K562 (cell line): Measurements from ENCODE around the gene BAZ2A. TPM values are rescaled to one million over a fixed set of nuclear protein-coding genes. Genes with fewer than 3 reads are reported as not detected.

ENCODE experiments used
- ADNP ChIP-seq: fragments of 200-800 bp; sonication (Bioruptor generic); IDR thresholded peaks from 2 replicates; pipeline ENCODE4 v1.6.1; 2016; ENCODE audit warnings: missing genetic modification characterization, missing compliant biosample characterization
- EP400 ChIP-seq: fragments of 450-650 bp; IDR thresholded peaks from 2 replicates; pipeline ENCODE4 v1.6.1; 2017; ENCODE audit warnings: antibody characterized with exemption, mild to moderate bottlenecking, moderate library complexity
- FOXA1 ChIP-seq: fragments of 450-650 bp; IDR thresholded peaks from 2 replicates; pipeline ENCODE4 v1.6.1; 2016; ENCODE audit warnings: mild to moderate bottlenecking, borderline replicate concordance
- HNRNPH1 ChIP-seq: fragments of 200-400 bp; formaldehyde crosslinking; optimal IDR thresholded peaks from 2 replicates; pipeline ENCODE3; 2017; ENCODE audit warnings: low read depth, mild to moderate bottlenecking, low read length, moderate library complexity
- L3MBTL2 ChIP-seq: fragments of 450-650 bp; IDR thresholded peaks from 2 replicates; pipeline ENCODE4 v1.6.1; 2016; ENCODE audit warnings: mild to moderate bottlenecking, moderate library complexity
- PPARD ChIP-seq: fragments of 250-450 bp; sonication (Bioruptor Pico); IDR thresholded peaks from 2 replicates; pipeline ENCODE4 v1.8.0; 2022; ENCODE audit warnings: inconsistent platforms, mild to moderate bottlenecking, moderate library complexity
- RBBP5 ChIP-seq: fragments of 200-600 bp; sonication (generic); IDR thresholded peaks from 2 replicates; pipeline ENCODE4 v1.6.1; 2012; ENCODE audit warnings: borderline replicate concordance, mild to moderate bottlenecking, low read length, control low read depth, inconsistent platforms; ENCODE audit not compliant: insufficient read depth, poor library complexity, severe bottlenecking
- THRAP3 ChIP-seq: fragments of 450-650 bp; IDR thresholded peaks from 2 replicates; pipeline ENCODE4 v1.6.1; 2016; ENCODE audit warnings: mild to moderate bottlenecking, inconsistent platforms, borderline replicate concordance
- ZNF12 ChIP-seq: sonication (generic); formaldehyde crosslinking; IDR thresholded peaks from 2 replicates; pipeline ENCODE4 v1.4.0; 2020; ENCODE audit warnings: mild to moderate bottlenecking, missing genetic modification reagents
- ZNF124 ChIP-seq: sonication (generic); formaldehyde crosslinking; IDR thresholded peaks from 2 replicates; pipeline ENCODE4 v1.8.1; 2022; ENCODE audit warnings: missing genetic modification reagents
- ZNF444 ChIP-seq: fragments of 250-450 bp; sonication (Bioruptor Pico); IDR thresholded peaks from 2 replicates; pipeline ENCODE4 v1.4.0; 2020; ENCODE audit warnings: mild to moderate bottlenecking, moderate library complexity
- ZNF583 ChIP-seq: fragments of 250-450 bp; sonication (Bioruptor Pico); IDR thresholded peaks from 2 replicates; pipeline ENCODE4 v1.4.0; 2020
- ZNF584 ChIP-seq: fragments of 200-800 bp; sonication (Bioruptor generic); IDR thresholded peaks from 2 replicates; pipeline ENCODE4 v1.6.1; 2016; ENCODE audit warnings: low read depth, mild to moderate bottlenecking, missing genetic modification characterization, missing compliant biosample characterization
- polyA plus RNA-seq, 8 experiments: library from polyadenylated mRNA; depleted of rRNA in 4 of 8; stranded (reverse) in 5 of 8; unstranded in 3 of 8; fragments of >200 nt; fragmentation: Nextera tagmentation in 2 of 8; fragmentation: Illumina TruSeq in 1 of 8; extraction: Ambion mirVana in 2 of 8; extraction: Trizol in 1 of 8; gene quantifications; 2 replicates each; pipeline versions ENCODE4 v1.2.1 to v1.2.3, GENCODE V29; 2011 to 2014; ENCODE audit warnings: inconsistent platforms in 1 of 8, missing spikeins in 1 of 8
- total RNA-seq, 7 experiments: library from RNA; depleted of rRNA in 6 of 7; stranded (reverse); fragments of >200 nt in 6 of 7; fragmentation: Illumina TruSeq in 2 of 7; extraction: Trizol in 2 of 7; gene quantifications; 2 replicates each; pipeline versions ENCODE4 v1.2.1 to v1.2.3, GENCODE V29; 2011 to 2021; ENCODE audit warnings: low replicate concordance in 1 of 7
- TF ChIP-seq, protein P1 (sequence below), 2 experiments: fragments of 450-650 bp; conservative IDR thresholded peaks; 2 replicates each; pipeline ENCODE4 v1.6.1; 2017; ENCODE audit warnings: mild to moderate bottlenecking in 2 of 2, moderate library complexity in 2 of 2
- TF ChIP-seq, protein P2 (sequence below): fragments of 250-450 bp; sonication (Bioruptor Pico); IDR thresholded peaks from 2 replicates; pipeline ENCODE4 v1.5.0; 2021; ENCODE audit warnings: mild to moderate bottlenecking, borderline replicate concordance
- TF ChIP-seq, protein P3 (sequence below): sonication (generic); formaldehyde crosslinking; IDR thresholded peaks from 2 replicates; pipeline ENCODE4 v1.8.0; 2022; ENCODE audit warnings: mild to moderate bottlenecking, missing genetic modification reagents
- TF ChIP-seq, protein P4 (sequence below): fragments of 250-450 bp; sonication (Bioruptor Pico); IDR thresholded peaks from 2 replicates; pipeline ENCODE4 v1.8.0; 2022; ENCODE audit warnings: moderate library complexity, mild to moderate bottlenecking, inconsistent platforms
- TF ChIP-seq, protein P5 (sequence below): IDR thresholded peaks from 2 replicates; pipeline ENCODE4 v1.6.1; 2011; ENCODE audit not compliant: insufficient read length; ENCODE audit errors: extremely low read depth

The BAZ2A gene
- total and polyA plus RNA-seq, 9 of the 15 experiments (the other 6 are each of a cell fraction or from before 2014, with no cell fraction given) = 4.5 to 86.4 (median 26.2) TPM

DNA sequence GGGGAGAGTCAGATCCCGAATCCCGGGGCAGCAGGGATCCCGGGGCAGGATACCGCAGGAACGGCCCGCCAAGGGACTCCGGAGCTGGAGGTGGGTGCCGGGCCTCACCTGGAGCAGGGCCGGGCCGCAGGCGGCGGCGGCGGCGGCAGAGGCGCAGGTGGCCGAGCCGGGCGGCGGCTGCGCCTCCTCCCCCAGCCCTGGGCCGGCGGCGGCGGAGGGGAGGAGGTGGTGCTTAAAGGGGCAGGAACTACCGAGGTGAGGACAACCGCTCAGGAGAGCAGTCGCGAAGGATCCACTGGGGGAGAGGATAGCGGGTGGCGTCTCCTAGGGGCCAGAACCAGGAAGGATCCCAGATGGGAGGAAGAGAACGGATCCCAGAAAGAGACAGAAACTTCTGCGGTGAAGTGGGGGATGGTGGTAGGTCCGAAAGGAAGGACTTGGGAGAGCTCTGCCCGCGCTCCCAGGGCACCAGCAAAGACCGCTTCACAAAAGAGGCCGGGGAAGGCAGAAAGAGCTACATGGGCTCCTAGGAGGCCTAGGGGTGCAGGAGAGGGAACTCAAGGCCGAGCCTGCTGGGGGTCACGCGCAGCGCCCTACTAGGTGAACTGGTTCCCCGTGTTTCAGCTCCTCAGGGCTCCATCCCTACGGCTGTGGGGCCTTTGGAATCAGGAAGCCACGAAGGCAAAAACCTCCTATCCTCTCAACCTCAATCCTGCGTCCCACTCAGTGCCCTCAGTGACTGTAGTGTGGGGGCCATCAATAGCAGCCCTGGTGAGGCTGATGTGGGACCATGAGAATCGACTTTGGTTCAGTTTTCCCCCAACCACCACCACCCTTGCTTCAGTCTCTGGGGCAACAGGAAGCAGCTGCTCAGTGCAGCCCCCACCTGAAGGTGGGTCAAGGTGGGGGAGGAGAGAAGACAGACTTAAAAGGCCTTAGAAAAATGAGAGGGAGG lies 5.0 kb upstream of the BAZ2A start (continued):
- peak; percentile 66 for TF ChIP-seq RBBP5
- TF ChIP-seq HNRNPH1 = no peak
- no peak for TF ChIP-seq ZNF12 (CRISPR knock-in tag)
- TF ChIP-seq, protein P1, sequence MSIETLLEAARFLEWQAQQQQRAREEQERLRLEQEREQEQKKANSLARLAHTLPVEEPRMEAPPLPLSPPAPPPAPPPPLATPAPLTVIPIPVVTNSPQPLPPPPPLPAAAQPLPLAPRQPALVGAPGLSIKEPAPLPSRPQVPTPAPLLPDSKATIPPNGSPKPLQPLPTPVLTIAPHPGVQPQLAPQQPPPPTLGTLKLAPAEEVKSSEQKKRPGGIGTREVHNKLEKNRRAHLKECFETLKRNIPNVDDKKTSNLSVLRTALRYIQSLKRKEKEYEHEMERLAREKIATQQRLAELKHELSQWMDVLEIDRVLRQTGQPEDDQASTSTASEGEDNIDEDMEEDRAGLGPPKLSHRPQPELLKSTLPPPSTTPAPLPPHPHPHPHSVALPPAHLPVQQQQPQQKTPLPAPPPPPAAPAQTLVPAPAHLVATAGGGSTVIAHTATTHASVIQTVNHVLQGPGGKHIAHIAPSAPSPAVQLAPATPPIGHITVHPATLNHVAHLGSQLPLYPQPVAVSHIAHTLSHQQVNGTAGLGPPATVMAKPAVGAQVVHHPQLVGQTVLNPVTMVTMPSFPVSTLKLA (conservative IDR thresholded peaks at IDR 0.05) = peak in 1 of 2 experiments; percentile 46; a peak in 1 of 4 replicates
- no peak for TF ChIP-seq ZNF584 (CRISPR knock-in tag)
- TF ChIP-seq THRAP3 = no peak
- TF ChIP-seq, protein P2, sequence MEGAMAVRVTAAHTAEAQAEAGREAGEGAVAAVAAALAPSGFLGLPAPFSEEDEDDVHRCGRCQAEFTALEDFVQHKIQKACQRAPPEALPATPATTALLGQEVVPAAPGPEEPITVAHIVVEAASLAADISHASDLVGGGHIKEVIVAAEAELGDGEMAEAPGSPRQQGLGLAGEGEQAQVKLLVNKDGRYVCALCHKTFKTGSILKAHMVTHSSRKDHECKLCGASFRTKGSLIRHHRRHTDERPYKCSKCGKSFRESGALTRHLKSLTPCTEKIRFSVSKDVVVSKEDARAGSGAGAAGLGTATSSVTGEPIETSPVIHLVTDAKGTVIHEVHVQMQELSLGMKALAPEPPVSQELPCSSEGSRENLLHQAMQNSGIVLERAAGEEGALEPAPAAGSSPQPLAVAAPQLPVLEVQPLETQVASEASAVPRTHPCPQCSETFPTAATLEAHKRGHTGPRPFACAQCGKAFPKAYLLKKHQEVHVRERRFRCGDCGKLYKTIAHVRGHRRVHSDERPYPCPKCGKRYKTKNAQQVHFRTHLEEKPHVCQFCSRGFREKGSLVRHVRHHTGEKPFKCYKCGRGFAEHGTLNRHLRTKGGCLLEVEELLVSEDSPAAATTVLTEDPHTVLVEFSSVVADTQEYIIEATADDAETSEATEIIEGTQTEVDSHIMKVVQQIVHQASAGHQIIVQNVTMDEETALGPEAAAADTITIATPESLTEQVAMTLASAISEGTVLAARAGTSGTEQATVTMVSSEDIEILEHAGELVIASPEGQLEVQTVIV (CRISPR knock-in tag) = no peak
- TF ChIP-seq, protein P3, sequence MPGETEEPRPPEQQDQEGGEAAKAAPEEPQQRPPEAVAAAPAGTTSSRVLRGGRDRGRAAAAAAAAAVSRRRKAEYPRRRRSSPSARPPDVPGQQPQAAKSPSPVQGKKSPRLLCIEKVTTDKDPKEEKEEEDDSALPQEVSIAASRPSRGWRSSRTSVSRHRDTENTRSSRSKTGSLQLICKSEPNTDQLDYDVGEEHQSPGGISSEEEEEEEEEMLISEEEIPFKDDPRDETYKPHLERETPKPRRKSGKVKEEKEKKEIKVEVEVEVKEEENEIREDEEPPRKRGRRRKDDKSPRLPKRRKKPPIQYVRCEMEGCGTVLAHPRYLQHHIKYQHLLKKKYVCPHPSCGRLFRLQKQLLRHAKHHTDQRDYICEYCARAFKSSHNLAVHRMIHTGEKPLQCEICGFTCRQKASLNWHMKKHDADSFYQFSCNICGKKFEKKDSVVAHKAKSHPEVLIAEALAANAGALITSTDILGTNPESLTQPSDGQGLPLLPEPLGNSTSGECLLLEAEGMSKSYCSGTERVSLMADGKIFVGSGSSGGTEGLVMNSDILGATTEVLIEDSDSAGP (CRISPR knock-in tag) = peak; percentile 93
- no peak; the same call in none of the 2 replicates for TF ChIP-seq L3MBTL2
- TF ChIP-seq PPARD = no peak
- no peak for TF ChIP-seq ZNF444 (CRISPR knock-in tag)
- TF ChIP-seq ZNF583 (CRISPR knock-in tag) = no peak
- TF ChIP-seq EP400 = peak; percentile 25; the same call in 1 of the 2 replicates
- TF ChIP-seq, protein P4, sequence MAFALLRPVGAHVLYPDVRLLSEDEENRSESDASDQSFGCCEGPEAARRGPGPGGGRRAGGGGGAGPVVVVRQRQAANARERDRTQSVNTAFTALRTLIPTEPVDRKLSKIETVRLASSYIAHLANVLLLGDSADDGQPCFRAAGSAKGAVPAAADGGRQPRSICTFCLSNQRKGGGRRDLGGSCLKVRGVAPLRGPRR (CRISPR knock-in tag) = no peak
- TF ChIP-seq, protein P5, sequence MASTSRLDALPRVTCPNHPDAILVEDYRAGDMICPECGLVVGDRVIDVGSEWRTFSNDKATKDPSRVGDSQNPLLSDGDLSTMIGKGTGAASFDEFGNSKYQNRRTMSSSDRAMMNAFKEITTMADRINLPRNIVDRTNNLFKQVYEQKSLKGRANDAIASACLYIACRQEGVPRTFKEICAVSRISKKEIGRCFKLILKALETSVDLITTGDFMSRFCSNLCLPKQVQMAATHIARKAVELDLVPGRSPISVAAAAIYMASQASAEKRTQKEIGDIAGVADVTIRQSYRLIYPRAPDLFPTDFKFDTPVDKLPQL = no peak
- TF ChIP-seq ADNP (tag) = no peak
- no peak for TF ChIP-seq ZNF124
- no peak for TF ChIP-seq FOXA1
